C4-2B (cell line): ENCODE results near the gene SRSF2.
"Not testable (repeated sequence)": the region's sequence is repeated elsewhere in the genome, so short reads cannot be mapped to it uniquely, and the experiment has no call there.

Source experiments
- ZFX ChIP-seq: fragments of 450-650 bp; IDR thresholded peaks from 2 replicates; pipeline ENCODE4 v1.6.1; 2017
- TF ChIP-seq, protein P1 (sequence below): fragments of 450-650 bp; conservative IDR thresholded peaks from 2 replicates; pipeline ENCODE4 v1.5.1; 2017; ENCODE audit warnings: mild to moderate bottlenecking

DNA sequence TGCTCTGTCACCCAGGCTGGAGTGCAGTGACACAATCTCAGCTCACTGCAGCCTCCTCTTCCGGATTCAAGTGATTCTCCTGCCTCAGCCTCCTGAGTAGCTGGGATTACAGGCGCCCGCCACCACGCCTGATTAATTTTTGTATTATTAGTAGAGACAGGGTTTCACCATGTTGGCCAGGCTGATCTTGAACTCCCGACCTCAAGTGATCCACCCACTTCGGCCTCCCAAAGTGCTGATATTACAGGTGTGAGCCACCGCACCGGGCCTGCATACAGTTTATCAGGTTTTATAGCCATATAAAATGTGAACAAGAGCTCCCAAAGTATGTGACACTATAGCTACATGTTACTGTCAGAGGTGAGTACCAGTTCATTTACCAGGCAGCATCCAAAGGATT, 14.2 kb downstream of the SRSF2 start:
- TF ChIP-seq, protein P1, sequence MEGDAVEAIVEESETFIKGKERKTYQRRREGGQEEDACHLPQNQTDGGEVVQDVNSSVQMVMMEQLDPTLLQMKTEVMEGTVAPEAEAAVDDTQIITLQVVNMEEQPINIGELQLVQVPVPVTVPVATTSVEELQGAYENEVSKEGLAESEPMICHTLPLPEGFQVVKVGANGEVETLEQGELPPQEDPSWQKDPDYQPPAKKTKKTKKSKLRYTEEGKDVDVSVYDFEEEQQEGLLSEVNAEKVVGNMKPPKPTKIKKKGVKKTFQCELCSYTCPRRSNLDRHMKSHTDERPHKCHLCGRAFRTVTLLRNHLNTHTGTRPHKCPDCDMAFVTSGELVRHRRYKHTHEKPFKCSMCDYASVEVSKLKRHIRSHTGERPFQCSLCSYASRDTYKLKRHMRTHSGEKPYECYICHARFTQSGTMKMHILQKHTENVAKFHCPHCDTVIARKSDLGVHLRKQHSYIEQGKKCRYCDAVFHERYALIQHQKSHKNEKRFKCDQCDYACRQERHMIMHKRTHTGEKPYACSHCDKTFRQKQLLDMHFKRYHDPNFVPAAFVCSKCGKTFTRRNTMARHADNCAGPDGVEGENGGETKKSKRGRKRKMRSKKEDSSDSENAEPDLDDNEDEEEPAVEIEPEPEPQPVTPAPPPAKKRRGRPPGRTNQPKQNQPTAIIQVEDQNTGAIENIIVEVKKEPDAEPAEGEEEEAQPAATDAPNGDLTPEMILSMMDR, result not testable (repeated sequence)
- TF ChIP-seq ZFX, result not testable (repeated sequence)
